Adrenal gland (tissue), 12 donors: Measurements from ENCODE around the gene CTSO. TPM values are rescaled to one million over a fixed set of nuclear protein-coding genes. Genes with fewer than 3 reads are reported as not detected.

Source experiments
- DNase-seq, 7 donors: peaks; one replicate each; pipeline ENCODE4 v3.0.0-alpha.2; 2019 to 2020
- H3K27ac ChIP-seq, 5 donors: fragments of 200-600 bp; sonication (generic) in 4 of 5; 1 replicate in 3 of 5; 2 replicates in 2 of 5; pipeline versions ENCODE4 v1.5.1 to v1.8.0; 2016 to 2020; ENCODE audit warnings: mild to moderate bottlenecking in 1 of 5
- H3K27me3 ChIP-seq: fragments of 200-600 bp; 2 replicates; pipeline ENCODE4 v1.8.0; 2021
- H3K36me3 ChIP-seq, 2 donors: fragments of 200-600 bp; replicated peaks in 1 of 2; 1 replicate in 1 of 2; 2 replicates in 1 of 2; pipeline versions ENCODE4 v1.5.1 to v1.8.0; 2018 to 2022
- H3K4me1 ChIP-seq, 2 donors: fragments of 200-600 bp; replicated peaks in 1 of 2; 1 replicate in 1 of 2; 2 replicates in 1 of 2; pipeline versions ENCODE4 v1.5.1 to v1.8.0; 2018 to 2021
- H3K4me3 ChIP-seq, 4 donors: fragments of 200-600 bp; sonication (generic) in 3 of 4; one replicate each; pipeline ENCODE4 v1.5.1; 2016 to 2018
- H3K9me3 ChIP-seq, 3 donors: fragments of 200-600 bp; sonication (generic) in 1 of 3; replicated peaks in 1 of 3; 1 replicate in 2 of 3; 2 replicates in 1 of 3; pipeline versions ENCODE4 v1.5.1 to v1.8.0; 2016 to 2021
- CTCF ChIP-seq, 6 experiments: fragments of 450-650 bp in 4 of 6; fragments of 200-600 bp in 2 of 6; sonication (generic) in 1 of 6; IDR thresholded peaks; 1 replicate in 5 of 6; 2 replicates in 1 of 6; pipeline versions ENCODE4 v1.5.1 to v1.8.0; 2016 to 2021; ENCODE audit warnings: antibody characterized with exemption in 6 of 6, mild to moderate bottlenecking in 2 of 6, moderate library complexity in 1 of 6
- POLR2A ChIP-seq, 2 donors: fragments of 450-650 bp; IDR thresholded peaks; one replicate each; pipeline ENCODE4 v1.6.1; 2017; ENCODE audit warnings: antibody characterized with exemption in 2 of 2, mild to moderate bottlenecking in 2 of 2, moderate library complexity in 1 of 2
- WGBS, 4 donors: extraction: QIAGEN DNeasy Blood & Tissue Kit in 2 of 4; methylation state at CpG; one replicate each; pipeline versions ENCODE4 v1.1.5 to v1.1.7; 2013 to 2017; 5-methylcytosine and 5-hydroxymethylcytosine counted together
- intact Hi-C, 2 donors: fragments of 100-400 bp; cut with DNase I; formaldehyde crosslinking; loops; one replicate each; pipeline versions ENCODE4 v1.14.1 to v1.15.0; 2022 to 2023
- polyA plus RNA-seq, 3 donors: library from polyadenylated mRNA; stranded (reverse); fragments of 200-250 nt in 2 of 3; fragments of 350-450 nt in 1 of 3; fragmentation: Illumina TruSeq in 1 of 3; extraction: RNeasy Lipid Tissue Mini Kit (QIAGEN cat#74804) in 1 of 3; gene quantifications; one replicate each; pipeline ENCODE4 v1.2.3, GENCODE V29; 2013 to 2014
- total RNA-seq, 9 donors: library from RNA; depleted of rRNA in 4 of 9; stranded (reverse); fragments of >200 nt in 4 of 9; fragments of 120-200 nt in 1 of 9; fragmentation: NEBNext Ultra II Directional in 1 of 9; extraction: Animal tissue kit (Norgen Biotek cat#: 25700) in 1 of 9; gene quantifications; one replicate each; pipeline versions ENCODE4 v1.1.0 to v1.2.4, GENCODE V29; 2013 to 2023
- donor health status: healthy with polysubstance abuse.
- donor health status: Bipolar disorder and iron deficiency.
- donor health status: DM: yes; HTN: yes; CAD: no.
- donor health status: DM: no; HTN: no; CAD: no.
- donor health status: DM: no; HTN: no; CAD: no.
- donor health status: DM: yes; HTN: yes; CAD: no.

Gene CTSO
- total and polyA plus RNA-seq, 12 donors: 5.0 to 46.9 (median 31.9) TPM

DNA sequence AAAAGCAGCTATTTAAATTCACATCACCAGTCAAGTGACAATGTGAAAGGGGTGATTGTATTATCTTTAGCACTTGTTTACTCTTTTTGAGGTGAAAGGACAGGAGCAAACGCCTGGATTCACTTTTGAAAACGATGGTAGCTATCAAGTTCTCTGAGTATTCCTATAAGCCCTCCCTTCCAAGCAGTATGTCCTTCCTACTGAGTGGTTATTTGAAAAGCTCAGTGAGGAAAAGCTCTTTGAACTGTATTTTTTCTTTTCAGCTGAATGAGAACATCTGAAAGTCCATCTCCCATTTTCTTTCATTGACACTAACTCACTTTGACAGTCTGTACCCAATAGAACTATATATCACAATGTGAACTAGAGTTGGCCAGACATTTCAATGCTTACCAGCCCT is 9.1 kb upstream of the CTSO start:
- H3K27me3 ChIP-seq: no peaks in the 10 kb centered on the region
- H3K9me3 ChIP-seq: no peaks in the 10 kb centered on the region
- H3K4me3 ChIP-seq: no peak overlapping the region
- H3K36me3 ChIP-seq: no peaks in the 10 kb centered on the region
- 45 to 74% (median 56%) methylated on average over 2 of the region's 2 CpGs for WGBS, 4 donors
- TF ChIP-seq POLR2A (IDR thresholded peaks at IDR 0.05) (no peak), CTCF (IDR thresholded peaks at IDR 0.05) (no peak)
- intact Hi-C loops: no loop called here
- DNase-seq: no peak
- H3K27ac ChIP-seq: no peak overlapping the region
- no peaks in the 10 kb centered on the region for H3K4me1 ChIP-seq

DNA sequence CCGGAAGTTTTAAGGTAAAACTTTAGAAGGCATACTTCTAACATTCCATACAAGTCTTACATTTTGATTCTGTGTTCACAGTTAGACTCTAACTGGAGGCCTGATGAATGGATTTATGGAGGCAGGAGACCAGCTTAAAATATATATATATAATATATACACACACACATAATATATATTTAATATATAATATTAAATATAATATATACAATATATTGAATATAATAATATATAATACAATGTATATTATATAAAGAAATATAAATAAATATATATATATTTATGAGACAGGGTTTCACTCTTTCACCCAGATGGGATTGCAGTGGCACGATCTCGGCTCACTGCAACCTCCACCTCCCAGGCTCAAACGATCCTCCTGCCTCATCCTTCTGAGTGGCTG is 7.9 kb upstream of the CTSO start:
- intact Hi-C loops: no loop called here
- no peak overlapping the region for H3K27ac ChIP-seq

DNA sequence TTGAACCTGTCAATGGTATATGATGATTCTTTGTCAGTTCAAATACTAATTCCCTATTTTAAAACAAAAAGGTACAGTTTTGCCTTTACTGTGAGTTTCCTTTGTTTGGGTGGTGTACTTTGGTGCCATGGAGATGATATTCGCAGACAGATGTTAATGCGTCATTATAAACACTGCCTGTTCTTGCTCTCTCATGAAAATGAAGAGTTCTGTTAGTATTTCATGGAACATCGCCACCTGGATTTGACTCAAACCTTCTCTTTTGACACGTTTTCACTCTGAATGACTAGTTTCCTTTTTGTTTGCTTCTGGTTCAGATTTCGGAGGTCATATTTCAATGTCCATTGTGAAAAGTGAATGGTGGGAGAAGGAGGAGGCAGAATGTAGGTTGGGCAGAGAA is 6.9 kb upstream of the CTSO start:
- 70 to 79% (median 75%) methylated on average over 5 of the region's 5 CpGs for WGBS, 4 donors
- Histone ChIP-seq H3K4me1 (no peaks in the 10 kb centered on the region), H3K9me3 (no peaks in the 10 kb centered on the region), H3K4me3 (no peak overlapping the region), H3K27ac (no peak overlapping the region), H3K36me3 (no peaks in the 10 kb centered on the region), H3K27me3 (no peaks in the 10 kb centered on the region)
- no peak for DNase-seq
- intact Hi-C loops: no loop called here
- TF ChIP-seq POLR2A (IDR thresholded peaks at IDR 0.05) (no peak), CTCF (IDR thresholded peaks at IDR 0.05) (no peak)

More for the DNA sequence above, 7.9 kb upstream of the CTSO start:
- no peak for DNase-seq
- Histone ChIP-seq H3K36me3 (no peaks in the 10 kb centered on the region), H3K9me3 (no peaks in the 10 kb centered on the region), H3K4me1 (no peaks in the 10 kb centered on the region), H3K27me3 (no peaks in the 10 kb centered on the region), H3K4me3 (no peak overlapping the region)
- 88 to 94% (median 92%) methylated on average over 4 of the region's 4 CpGs for WGBS, 4 donors
- TF ChIP-seq POLR2A (IDR thresholded peaks at IDR 0.05) (no peak), CTCF (IDR thresholded peaks at IDR 0.05) (no peak)

- no peaks in the 10 kb centered on the region for H3K27me3 ChIP-seq
- no peak for DNase-seq
- H3K4me3 ChIP-seq: no peak overlapping the region
- no peaks in the 10 kb centered on the region for H3K36me3 ChIP-seq
- H3K4me1 ChIP-seq: no peaks in the 10 kb centered on the region
- H3K9me3 ChIP-seq: no peaks in the 10 kb centered on the region
- no peak overlapping the region for H3K27ac ChIP-seq
- TF ChIP-seq CTCF (IDR thresholded peaks at IDR 0.05) (no peak), POLR2A (IDR thresholded peaks at IDR 0.05) (no peak)
- 67 to 82% (median 76%) methylated on average over 1 to 4 of the region's 4 CpGs for WGBS, 4 donors
- intact Hi-C loops: no loop called here
Measured at GRCh38 chr4:155959417-155959816, 5.8 kb upstream of the CTSO start.
